ENCODE results near the gene SNAI3. TPM values are rescaled to one million over a fixed set of nuclear protein-coding genes. Genes with fewer than 3 reads are reported as not detected.
"Not testable (repeated sequence)": the region's sequence is repeated elsewhere in the genome, so short reads cannot be mapped to it uniquely, and the experiment has no call there.

The SNAI3 gene
- total RNA-seq, 1 experiment from 2014 or later, result not detected

GRCh38 chr16:88669980-88670379 lies 16.3 kb downstream of the SNAI3 start:
- H3K27me3 ChIP-seq (ENCODE audit: control insufficient read depth, insufficient read depth, low read length), result no peaks in the 10 kb centered on the region
- H3K4me1 ChIP-seq (ENCODE audit: control insufficient read depth, insufficient read depth, low read length), result no peaks in the 10 kb centered on the region
- CTCF ChIA-PET, result no interaction called here
- intact Hi-C loops (cut with micrococcal nuclease; ENCODE audit: unreplicated experiment) (no loop called here), in situ Hi-C loops (cut with HindIII; ENCODE audit: low pct_unique_long_range_greater_than_20kb, low sequenced_read_pairs) (no loop called here)
- BruUV-seq (replicated peaks), result no TSS peak
- no peaks in the 10 kb centered on the region for H3K36me3 ChIP-seq (ENCODE audit: control insufficient read depth, insufficient read depth, low read length)
- POLR2A ChIA-PET, result no interaction called here
- ATAC-seq (no peak), DNase-seq (ENCODE audit: low read depth, low spot score) (no peak)
- no peak overlapping the region for H3K27ac ChIP-seq (ENCODE audit: low read length)
- TF ChIP-seq REST (IDR thresholded peaks at IDR 0.05; ENCODE audit: insufficient read depth in 1 of 2, low read depth in 2 of 2, low read length in 1 of 2), result no peak
- TF ChIP-seq POLR2AphosphoS5 (IDR thresholded peaks at IDR 0.05; ENCODE audit: low read depth, low read length), result no peak
- TF ChIP-seq TCF7L2 (IDR thresholded peaks at IDR 0.05; ENCODE audit: low read depth, low read length), result no peak
- TF ChIP-seq CTCF (IDR thresholded peaks at IDR 0.05), result no peak
- TF ChIP-seq SIN3A (IDR thresholded peaks at IDR 0.05; ENCODE audit: borderline replicate concordance, insufficient read depth, low read depth, low read length), result no peak
- no peak overlapping the region for H3K4me3 ChIP-seq (ENCODE audit: low read depth in 2 of 2, low read length in 2 of 2)
- H3K9me3 ChIP-seq (ENCODE audit: control insufficient read depth, insufficient read depth, low read depth, low read length), result no peaks in the 10 kb centered on the region

GRCh38 chr16:88669493-88669892 lies 16.8 kb downstream of the SNAI3 start:
- CTCF ChIA-PET; H3K9me3 ChIP-seq (ENCODE audit: control insufficient read depth, insufficient read depth, low read depth, low read length); H3K27ac ChIP-seq (ENCODE audit: low read length); H3K36me3 ChIP-seq (ENCODE audit: control insufficient read depth, insufficient read depth, low read length); in situ Hi-C loops (cut with HindIII; ENCODE audit: low pct_unique_long_range_greater_than_20kb, low sequenced_read_pairs); H3K4me3 ChIP-seq (ENCODE audit: low read depth in 2 of 2, low read length in 2 of 2); BruUV-seq (replicated peaks); intact Hi-C loops (cut with micrococcal nuclease; ENCODE audit: unreplicated experiment); ATAC-seq; POLR2A ChIA-PET; H3K4me1 ChIP-seq (ENCODE audit: control insufficient read depth, insufficient read depth, low read length); DNase-seq (ENCODE audit: low read depth, low spot score); H3K27me3 ChIP-seq (ENCODE audit: control insufficient read depth, insufficient read depth, low read length): not testable (repeated sequence)

GRCh38 chr16:88667461-88667860 lies 18.8 kb downstream of the SNAI3 start:
- no peak for DNase-seq (ENCODE audit: low read depth, low spot score)
- Histone ChIP-seq H3K36me3 (ENCODE audit: control insufficient read depth, insufficient read depth, low read length) (no peaks in the 10 kb centered on the region; the same call in 1 of the 2 replicates), H3K27me3 (ENCODE audit: control insufficient read depth, insufficient read depth, low read length) (no peaks in the 10 kb centered on the region), H3K27ac (ENCODE audit: low read length) (no peak overlapping the region), H3K4me3 (ENCODE audit: low read depth in 2 of 2, low read length in 2 of 2) (no peak overlapping the region), H3K9me3 (ENCODE audit: control insufficient read depth, insufficient read depth, low read depth, low read length) (no peaks in the 10 kb centered on the region), H3K4me1 (ENCODE audit: control insufficient read depth, insufficient read depth, low read length) (no peaks in the 10 kb centered on the region)
- in situ Hi-C loops (cut with HindIII; ENCODE audit: low pct_unique_long_range_greater_than_20kb, low sequenced_read_pairs), result no loop called here
- ChIA-PET POLR2A (no interaction called here), CTCF (no interaction called here)
- ATAC-seq, result no peak
- intact Hi-C loops (cut with micrococcal nuclease; ENCODE audit: unreplicated experiment), result no loop called here
- no TSS peak for BruUV-seq (replicated peaks)
- TF ChIP-seq CTCF (IDR thresholded peaks at IDR 0.05), result no peak
- TF ChIP-seq REST (IDR thresholded peaks at IDR 0.05; ENCODE audit: insufficient read depth in 1 of 2, low read depth in 2 of 2, low read length in 1 of 2), result no peak
- no peak for TF ChIP-seq SIN3A (IDR thresholded peaks at IDR 0.05; ENCODE audit: borderline replicate concordance, insufficient read depth, low read depth, low read length)
- TF ChIP-seq POLR2AphosphoS5 (IDR thresholded peaks at IDR 0.05; ENCODE audit: low read depth, low read length), result no peak
- no peak for TF ChIP-seq TCF7L2 (IDR thresholded peaks at IDR 0.05; ENCODE audit: low read depth, low read length)
